Fibroblast of pulmonary artery (primary cell): ENCODE results near the gene USP37.

Experiments
- DNase-seq: peaks from one replicate; pipeline ENCODE4 v3.0.0-alpha.2; 2010; ENCODE audit warnings: low read depth
- H3K4me3 ChIP-seq: replicated peaks from 2 replicates; pipeline ENCODE4 v1.5.1; 2011; ENCODE audit warnings: low read depth, mild to moderate bottlenecking, control low read depth, low read length, moderate library complexity
- CTCF ChIP-seq: IDR thresholded peaks from 2 replicates; pipeline ENCODE4 v1.5.1; 2011; ENCODE audit warnings: mild to moderate bottlenecking, control low read depth, low read length, inconsistent platforms; ENCODE audit errors: missing control alignments

The USP37 gene

GRCh38 chr2:218478544-218478943, 89.6 kb downstream of the USP37 start:
- TF ChIP-seq CTCF: no peak
- no peak overlapping the region for H3K4me3 ChIP-seq
- DNase-seq: no peak

- no peak for TF ChIP-seq CTCF
- H3K4me3 ChIP-seq: no peak overlapping the region
- no peak for DNase-seq
These were observed 90.9 kb downstream of the USP37 start for GRCh38 chr2:218477247-218477646.

GRCh38 chr2:218476676-218477075, 91.5 kb downstream of the USP37 start:
- H3K4me3 ChIP-seq: no peak overlapping the region
- DNase-seq: peak; percentile 42
- no peak for TF ChIP-seq CTCF

- TF ChIP-seq CTCF: no peak
These were observed 93.6 kb downstream of the USP37 start for GRCh38 chr2:218474527-218474926.

DNA sequence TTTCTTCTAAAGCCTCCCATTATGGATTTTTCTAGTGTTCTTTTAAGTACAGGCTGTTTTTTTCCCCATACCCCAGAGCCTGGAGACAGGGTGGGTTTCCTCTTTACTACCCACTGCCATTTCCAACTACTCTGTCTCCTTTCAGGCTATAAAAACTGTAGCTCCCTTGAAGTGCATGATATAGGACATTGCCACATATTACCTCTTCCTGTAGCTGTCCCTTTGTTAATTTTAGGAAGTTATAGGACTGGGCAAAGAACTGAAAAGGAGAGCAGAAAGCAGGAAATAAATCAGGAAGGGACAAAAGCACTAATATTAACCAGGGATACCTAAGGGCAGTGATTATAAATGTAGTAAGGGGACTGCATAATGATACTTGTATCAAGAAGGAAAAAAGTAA, 95.2 kb downstream of the USP37 start:
- no peak overlapping the region for H3K4me3 ChIP-seq
- DNase-seq: no peak
- no peak for TF ChIP-seq CTCF

More at GRCh38 chr2:218474527-218474926, 93.6 kb downstream of the USP37 start:
- DNase-seq: no peak
- H3K4me3 ChIP-seq: no peak overlapping the region

GRCh38 chr2:218471982-218472381, 96.2 kb downstream of the USP37 start:
- no peak for DNase-seq
- H3K4me3 ChIP-seq: no peak overlapping the region
- TF ChIP-seq CTCF: no peak

DNA sequence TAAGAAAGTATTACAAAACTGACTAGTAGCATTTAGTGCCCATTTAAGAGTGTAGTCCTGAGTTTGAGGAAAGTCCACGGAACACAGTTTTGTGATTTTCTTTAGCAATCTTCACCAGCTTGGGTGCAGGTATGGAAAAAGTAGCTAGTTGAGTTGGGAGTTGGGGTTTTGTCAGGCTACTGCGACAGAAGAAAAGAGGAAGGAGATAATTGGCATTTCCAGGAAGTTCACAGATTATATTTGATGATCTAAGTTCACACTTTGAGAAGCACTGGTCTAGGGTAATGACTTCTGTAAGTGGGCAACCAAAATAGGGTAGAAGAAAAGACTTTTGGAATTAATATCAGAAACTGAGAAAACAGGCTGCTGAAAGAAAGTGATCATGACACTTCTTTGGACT, 97.1 kb downstream of the USP37 start:
- H3K4me3 ChIP-seq: no peak overlapping the region
- no peak for TF ChIP-seq CTCF
- DNase-seq: no peak
